HepG2 (cell line): ENCODE measurements around the gene SLC9A8. TPM values are rescaled to one million over a fixed set of nuclear protein-coding genes. Genes with fewer than 3 reads are reported as not detected.
A peak's percentile ranks its signal among the peaks of the same experiment; 100 is the strongest.

Source experiments
- CBX2 ChIP-seq, 2 experiments: fragments of 200-600 bp in 1 of 2; sonication (generic); formaldehyde crosslinking in 1 of 2; IDR thresholded peaks; 2 replicates each; pipeline versions ENCODE4 v1.7.0 to v1.8.1; 2018 to 2022; ENCODE audit warnings: low read depth in 2 of 2, low read length in 1 of 2, mild to moderate bottlenecking in 1 of 2, missing genetic modification reagents in 1 of 2
- ETV5 ChIP-seq: IDR thresholded peaks from 2 replicates; pipeline ENCODE4 v1.6.1; 2018; ENCODE audit warnings: missing biosample characterization, missing genetic modification reagents, inconsistent platforms, borderline replicate concordance
- HNF4A ChIP-seq: sonication (generic); formaldehyde crosslinking; IDR thresholded peaks from 2 replicates; pipeline ENCODE4 v1.4.0; 2020; ENCODE audit warnings: missing genetic modification reagents
- HOXA9 ChIP-seq: sonication (generic); formaldehyde crosslinking; IDR thresholded peaks from 2 replicates; pipeline ENCODE4 v1.8.1; 2022; ENCODE audit warnings: missing genetic modification reagents, mild to moderate bottlenecking, moderate library complexity, borderline replicate concordance
- NBN ChIP-seq: fragments of 450-650 bp; conservative IDR thresholded peaks from 2 replicates; pipeline ENCODE4 v1.6.1; 2017
- NFYB ChIP-seq: sonication (generic); formaldehyde crosslinking; IDR thresholded peaks from 2 replicates; pipeline ENCODE4 v1.4.0; 2020; ENCODE audit warnings: missing genetic modification reagents
- PRDM15 ChIP-seq: sonication (generic); formaldehyde crosslinking; IDR thresholded peaks from 2 replicates; pipeline ENCODE4 v1.4.0; 2020; ENCODE audit warnings: missing genetic modification reagents
- PTBP1 ChIP-seq: fragments of 200-400 bp; formaldehyde crosslinking; IDR thresholded peaks from 2 replicates; pipeline ENCODE4 v1.6.1; 2018; ENCODE audit warnings: low read length, low read depth; ENCODE audit not compliant: poor library complexity, severe bottlenecking
- RAD51 ChIP-seq: fragments of 450-650 bp; IDR thresholded peaks from 2 replicates; pipeline ENCODE4 v1.6.1; 2016; ENCODE audit warnings: borderline replicate concordance
- SMC3 ChIP-seq: IDR thresholded peaks from 2 replicates; pipeline ENCODE4 v1.6.1; 2011; ENCODE audit warnings: low read length, improper control_type of control experiment
- XBP1 ChIP-seq: sonication (generic); formaldehyde crosslinking; IDR thresholded peaks from 2 replicates; pipeline ENCODE4 v1.5.0; 2020; ENCODE audit warnings: missing genetic modification reagents
- ZNF20 ChIP-seq: sonication (generic); formaldehyde crosslinking; IDR thresholded peaks from 2 replicates; pipeline ENCODE4 v1.4.0; 2020; ENCODE audit warnings: mild to moderate bottlenecking, moderate library complexity, missing genetic modification reagents
- ZNF205 ChIP-seq: IDR thresholded peaks from 2 replicates; pipeline ENCODE4 v1.6.1; 2018; ENCODE audit warnings: missing biosample characterization, missing genetic modification reagents
- ZNF230 ChIP-seq: sonication (generic); formaldehyde crosslinking; IDR thresholded peaks from 2 replicates; pipeline ENCODE4 v1.4.0; 2020; ENCODE audit warnings: mild to moderate bottlenecking, missing genetic modification reagents
- ZNF451 ChIP-seq: sonication (generic); formaldehyde crosslinking; IDR thresholded peaks from 2 replicates; pipeline ENCODE4 v1.5.0; 2020; ENCODE audit warnings: mild to moderate bottlenecking, missing genetic modification reagents
- ZNF672 ChIP-seq: sonication (generic); formaldehyde crosslinking; IDR thresholded peaks from 2 replicates; pipeline ENCODE4 v1.8.1; 2022; ENCODE audit warnings: missing genetic modification reagents
- ZNF776 ChIP-seq: sonication (generic); formaldehyde crosslinking; IDR thresholded peaks from 2 replicates; pipeline ENCODE4 v1.4.0; 2020; ENCODE audit warnings: mild to moderate bottlenecking, missing genetic modification reagents
- ZNF784 ChIP-seq: sonication (generic); formaldehyde crosslinking; IDR thresholded peaks from 2 replicates; pipeline ENCODE4 v1.5.1; 2020; ENCODE audit warnings: missing genetic modification reagents, mild to moderate bottlenecking, borderline replicate concordance
- polyA plus RNA-seq, 8 experiments: library from polyadenylated mRNA; depleted of rRNA in 3 of 8; stranded (reverse) in 7 of 8; unstranded in 1 of 8; fragments of >200 nt; fragmentation: Illumina TruSeq in 4 of 8; extraction: Trizol in 4 of 8; gene quantifications; 2 replicates each; pipeline versions ENCODE4 v1.2.1 to v1.2.3, GENCODE V29; 2011 to 2016; ENCODE audit warnings: low read depth in 4 of 8, missing spikeins in 1 of 8, mixed read lengths in 1 of 8; ENCODE audit not compliant: insufficient read depth in 1 of 8
- total RNA-seq, 5 experiments: library from RNA; depleted of rRNA; stranded (reverse); fragments of >200 nt; fragmentation: Illumina TruSeq; extraction: Trizol; gene quantifications; 2 replicates each; pipeline ENCODE4 v1.2.3, GENCODE V29; 2016; ENCODE audit warnings: low read depth in 1 of 5
- TF ChIP-seq, protein P1 (sequence below): sonication (generic); formaldehyde crosslinking; IDR thresholded peaks from 2 replicates; pipeline ENCODE4 v1.5.1; 2020; ENCODE audit warnings: mild to moderate bottlenecking, missing genetic modification reagents
- TF ChIP-seq, protein P2 (sequence below): sonication (generic); formaldehyde crosslinking; IDR thresholded peaks from 2 replicates; pipeline ENCODE4 v1.9.0; 2022; ENCODE audit warnings: low read depth, missing genetic modification reagents

SLC9A8 gene
- total and polyA plus RNA-seq, 2 of the 13 experiments (the other 11 are each of a cell fraction or from before 2014, with no cell fraction given) = 4.1 to 7.4 TPM

- TF ChIP-seq, protein P1, sequence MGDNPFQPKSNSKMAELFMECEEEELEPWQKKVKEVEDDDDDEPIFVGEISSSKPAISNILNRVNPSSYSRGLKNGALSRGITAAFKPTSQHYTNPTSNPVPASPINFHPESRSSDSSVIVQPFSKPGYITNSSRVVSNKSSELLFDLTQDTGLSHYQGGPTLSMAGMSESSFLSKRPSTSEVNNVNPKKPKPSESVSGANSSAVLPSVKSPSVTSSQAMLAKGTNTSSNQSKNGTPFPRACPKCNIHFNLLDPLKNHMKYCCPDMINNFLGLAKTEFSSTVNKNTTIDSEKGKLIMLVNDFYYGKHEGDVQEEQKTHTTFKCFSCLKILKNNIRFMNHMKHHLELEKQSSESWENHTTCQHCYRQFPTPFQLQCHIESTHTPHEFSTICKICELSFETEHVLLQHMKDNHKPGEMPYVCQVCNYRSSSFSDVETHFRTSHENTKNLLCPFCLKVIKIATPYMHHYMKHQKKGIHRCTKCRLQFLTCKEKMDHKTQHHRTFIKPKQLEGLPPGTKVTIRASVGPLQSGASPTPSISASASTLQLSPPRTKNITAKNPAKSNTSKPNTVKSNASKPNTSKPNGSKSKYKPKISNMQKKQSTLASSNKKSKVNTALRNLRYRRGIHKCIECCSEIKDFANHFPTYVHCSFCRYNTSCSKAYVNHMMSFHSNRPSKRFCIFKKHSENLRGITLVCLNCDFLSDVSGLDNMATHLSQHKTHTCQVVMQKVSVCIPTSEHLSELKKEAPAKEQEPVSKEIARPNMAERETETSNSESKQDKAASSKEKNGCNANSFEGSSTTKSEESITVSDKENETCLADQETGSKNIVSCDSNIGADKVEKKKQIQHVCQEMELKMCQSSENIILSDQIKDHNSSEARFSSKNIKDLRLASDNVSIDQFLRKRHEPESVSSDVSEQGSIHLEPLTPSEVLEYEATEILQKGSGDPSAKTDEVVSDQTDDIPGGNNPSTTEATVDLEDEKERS (CRISPR knock-in tag) = 0 out of 2 replicates have a peak, but pooled peaks have one; percentile 13
- peak; percentile 87 for TF ChIP-seq PRDM15
- no peak for TF ChIP-seq CBX2 (IDR thresholded peaks at IDR 0.05; ENCODE audit: low read depth, low read length)
- TF ChIP-seq CBX2 (CRISPR knock-in tag; IDR thresholded peaks at IDR 0.05; ENCODE audit: low read depth) = no peak
- no peak for TF ChIP-seq ZNF205 (CRISPR knock-in tag)
- TF ChIP-seq ZNF776 = no peak
- TF ChIP-seq HOXA9 = 0 out of 2 replicates have a peak, but pooled peaks have one; percentile 14
- TF ChIP-seq RAD51 = no peak
- TF ChIP-seq NBN = no peak
- no peak for TF ChIP-seq ZNF20 (CRISPR knock-in tag)
- TF ChIP-seq, protein P2, sequence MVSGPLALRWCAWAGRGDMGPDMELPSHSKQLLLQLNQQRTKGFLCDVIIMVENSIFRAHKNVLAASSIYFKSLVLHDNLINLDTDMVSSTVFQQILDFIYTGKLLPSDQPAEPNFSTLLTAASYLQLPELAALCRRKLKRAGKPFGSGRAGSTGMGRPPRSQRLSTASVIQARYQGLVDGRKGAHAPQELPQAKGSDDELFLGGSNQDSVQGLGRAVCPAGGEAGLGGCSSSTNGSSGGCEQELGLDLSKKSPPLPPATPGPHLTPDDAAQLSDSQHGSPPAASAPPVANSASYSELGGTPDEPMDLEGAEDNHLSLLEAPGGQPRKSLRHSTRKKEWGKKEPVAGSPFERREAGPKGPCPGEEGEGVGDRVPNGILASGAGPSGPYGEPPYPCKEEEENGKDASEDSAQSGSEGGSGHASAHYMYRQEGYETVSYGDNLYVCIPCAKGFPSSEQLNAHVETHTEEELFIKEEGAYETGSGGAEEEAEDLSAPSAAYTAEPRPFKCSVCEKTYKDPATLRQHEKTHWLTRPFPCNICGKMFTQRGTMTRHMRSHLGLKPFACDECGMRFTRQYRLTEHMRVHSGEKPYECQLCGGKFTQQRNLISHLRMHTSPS (CRISPR knock-in tag) = peak; percentile 57
- no peak for TF ChIP-seq ZNF451
- no peak for TF ChIP-seq PTBP1
- TF ChIP-seq ZNF672 (CRISPR knock-in tag) = no peak
- no peak for TF ChIP-seq XBP1
- TF ChIP-seq HNF4A (CRISPR knock-in tag) = no peak
- TF ChIP-seq NFYB (CRISPR knock-in tag) = no peak
- TF ChIP-seq SMC3 = no peak
- TF ChIP-seq ZNF784 (CRISPR knock-in tag) = 0 out of 2 replicates have a peak, but pooled peaks have one; percentile 44
- peak; percentile 19; the same call in 1 of the 2 replicates for TF ChIP-seq ZNF230 (CRISPR knock-in tag)
- TF ChIP-seq ETV5 (CRISPR knock-in tag) = 0 out of 2 replicates have a peak, but pooled peaks have one; percentile 22
These were observed 124.7 kb downstream of the SLC9A8 start (continued) for GRCh38 chr20:49937027-49937929.
